GM21737 (cell line): ENCODE measurements around the gene MANF.

Experiments
- ATAC-seq: cut with Tn5 transposase; IDR thresholded peaks from one replicate; pipeline ENCODE4 v1.9.1; 2021; ENCODE audit warnings: mild to moderate bottlenecking, moderate library complexity; ENCODE audit not compliant: unreplicated experiment

MANF gene

DNA sequence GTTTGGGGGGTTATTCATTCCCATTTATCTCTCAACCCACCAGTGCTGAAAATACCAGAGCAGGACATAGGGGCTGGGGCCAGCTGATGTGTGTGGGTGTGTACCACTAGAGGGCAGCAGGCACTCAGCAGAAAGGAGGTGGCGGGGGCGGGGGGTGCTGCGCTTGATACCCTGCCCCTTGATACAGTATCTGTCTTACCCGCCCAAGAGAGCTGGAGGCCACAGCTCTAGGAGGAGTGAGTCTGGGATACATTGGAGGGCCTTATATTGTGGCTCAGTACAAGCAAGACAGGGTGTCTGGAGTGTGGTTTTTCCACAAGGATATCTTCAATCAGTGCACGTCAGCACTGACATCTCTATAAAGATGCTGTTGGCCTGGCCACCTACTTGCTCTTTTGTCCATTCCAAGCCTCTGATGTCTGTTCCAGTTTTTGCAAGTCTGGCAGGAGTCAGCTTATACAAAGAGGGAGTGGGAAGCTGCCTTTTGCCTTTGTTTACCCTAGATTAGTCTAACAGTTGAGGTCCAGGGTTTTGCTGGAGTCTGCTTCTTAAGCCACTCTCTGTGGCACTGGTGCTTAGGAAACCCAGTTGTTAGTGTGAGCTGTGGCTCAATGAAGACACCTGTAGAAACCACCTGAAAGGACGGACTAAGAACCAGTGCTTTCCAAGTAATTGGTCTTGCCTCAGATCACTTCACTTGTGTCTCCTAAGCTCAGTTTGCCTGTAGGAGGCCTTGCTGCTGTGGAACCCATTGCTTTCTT is 4.5 kb downstream of the MANF start:
- no peak for ATAC-seq

DNA sequence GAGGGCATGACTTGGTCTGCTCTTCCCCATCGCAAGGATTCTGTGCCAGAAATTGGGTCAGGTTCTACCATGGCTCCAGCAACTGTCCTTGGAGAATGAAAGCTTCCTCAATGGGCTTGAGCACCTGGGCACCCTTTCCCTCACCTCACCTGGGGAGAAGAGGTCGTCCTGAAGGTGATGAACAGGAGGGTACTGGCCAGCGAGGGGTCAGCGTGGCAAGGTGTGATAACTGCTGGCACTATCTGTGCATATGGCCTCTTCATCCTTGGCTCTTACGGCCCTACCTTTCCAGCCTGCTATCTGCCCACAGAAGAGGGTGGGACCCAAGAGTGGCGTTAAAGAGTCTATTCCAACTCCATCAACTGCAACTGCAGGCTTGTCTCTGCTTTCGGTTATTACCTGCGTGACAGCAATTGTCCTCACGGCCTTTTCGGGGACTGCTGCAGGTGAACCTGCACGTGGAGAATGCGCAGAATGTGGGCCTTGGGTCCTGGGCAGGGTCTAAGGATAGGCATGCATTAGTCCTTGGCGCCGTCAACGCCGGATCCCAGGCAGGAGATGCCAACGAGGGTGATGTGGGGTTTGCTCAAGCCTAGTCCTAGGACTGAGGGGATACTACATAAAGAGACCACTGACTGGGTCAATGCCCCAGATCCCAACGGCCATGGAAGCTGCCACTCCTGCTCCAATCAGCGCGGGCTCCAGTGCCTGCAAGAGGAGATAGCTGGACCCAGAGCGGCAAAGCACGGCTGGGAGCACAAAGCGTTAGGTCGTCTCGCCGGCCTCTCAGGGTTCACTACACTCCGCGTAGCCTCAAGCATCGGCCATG is 5.4 kb downstream of the MANF start:
- ATAC-seq: no peak

DNA sequence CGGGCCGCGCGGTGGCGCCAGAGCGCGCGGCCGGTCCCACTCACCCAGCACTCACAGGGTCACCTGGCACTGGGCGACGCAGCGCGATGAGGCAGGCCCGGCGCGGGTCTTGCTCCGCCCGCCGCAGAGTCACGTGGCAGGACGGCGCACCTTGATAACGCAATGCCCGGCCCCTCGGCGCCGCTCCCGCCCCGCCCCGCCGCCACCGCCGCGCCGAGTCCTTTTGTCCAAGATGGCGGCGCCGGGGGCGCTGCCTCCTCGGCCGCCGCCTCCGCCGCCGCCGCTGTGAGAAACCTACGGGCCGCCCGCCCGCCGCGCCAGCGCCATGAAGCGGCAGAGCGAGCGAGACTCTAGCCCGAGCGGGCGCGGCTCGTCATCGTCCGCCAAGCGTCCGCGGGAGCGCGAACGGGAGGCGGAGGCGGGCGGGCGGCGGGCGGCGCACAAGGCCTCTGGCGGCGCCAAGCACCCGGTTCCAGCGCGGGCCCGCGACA is 6.0 kb downstream of the MANF start, which contains the start of gene RBM15B:
TSS of gene RBM15B (plus strand) at position 211 of the 491 bp plus-strand sequence. CDS start at position 326, 115 bp downstream.
- peak; percentile 86 for ATAC-seq

DNA sequence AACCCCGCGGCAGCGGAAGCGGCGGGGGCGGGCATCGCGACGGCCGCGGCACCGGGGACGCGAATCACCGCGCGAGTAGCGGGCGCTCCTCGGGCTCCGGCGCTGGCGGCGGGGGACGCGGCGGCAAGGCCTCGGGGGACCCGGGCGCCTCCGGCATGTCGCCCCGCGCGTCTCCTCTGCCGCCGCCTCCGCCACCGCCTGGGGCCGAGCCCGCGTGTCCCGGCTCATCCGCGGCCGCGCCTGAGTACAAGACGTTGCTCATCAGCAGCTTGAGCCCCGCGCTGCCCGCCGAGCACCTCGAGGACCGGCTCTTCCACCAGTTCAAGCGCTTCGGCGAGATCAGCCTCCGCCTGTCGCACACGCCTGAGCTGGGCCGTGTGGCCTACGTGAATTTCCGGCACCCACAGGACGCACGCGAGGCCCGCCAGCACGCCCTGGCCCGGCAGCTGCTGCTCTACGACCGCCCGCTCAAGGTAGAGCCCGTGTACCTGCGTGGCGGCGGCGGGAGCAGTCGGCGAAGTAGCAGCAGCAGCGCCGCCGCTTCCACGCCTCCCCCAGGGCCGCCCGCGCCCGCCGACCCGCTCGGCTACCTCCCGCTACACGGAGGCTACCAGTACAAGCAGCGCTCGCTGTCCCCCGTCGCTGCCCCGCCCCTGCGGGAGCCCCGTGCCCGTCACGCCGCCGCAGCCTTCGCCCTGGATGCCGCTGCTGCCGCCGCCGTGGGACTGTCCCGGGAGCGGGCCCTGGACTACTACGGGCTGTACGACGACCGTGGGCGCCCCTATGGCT is 6.7 kb downstream of the MANF start:
- peak; percentile 5 for ATAC-seq

DNA sequence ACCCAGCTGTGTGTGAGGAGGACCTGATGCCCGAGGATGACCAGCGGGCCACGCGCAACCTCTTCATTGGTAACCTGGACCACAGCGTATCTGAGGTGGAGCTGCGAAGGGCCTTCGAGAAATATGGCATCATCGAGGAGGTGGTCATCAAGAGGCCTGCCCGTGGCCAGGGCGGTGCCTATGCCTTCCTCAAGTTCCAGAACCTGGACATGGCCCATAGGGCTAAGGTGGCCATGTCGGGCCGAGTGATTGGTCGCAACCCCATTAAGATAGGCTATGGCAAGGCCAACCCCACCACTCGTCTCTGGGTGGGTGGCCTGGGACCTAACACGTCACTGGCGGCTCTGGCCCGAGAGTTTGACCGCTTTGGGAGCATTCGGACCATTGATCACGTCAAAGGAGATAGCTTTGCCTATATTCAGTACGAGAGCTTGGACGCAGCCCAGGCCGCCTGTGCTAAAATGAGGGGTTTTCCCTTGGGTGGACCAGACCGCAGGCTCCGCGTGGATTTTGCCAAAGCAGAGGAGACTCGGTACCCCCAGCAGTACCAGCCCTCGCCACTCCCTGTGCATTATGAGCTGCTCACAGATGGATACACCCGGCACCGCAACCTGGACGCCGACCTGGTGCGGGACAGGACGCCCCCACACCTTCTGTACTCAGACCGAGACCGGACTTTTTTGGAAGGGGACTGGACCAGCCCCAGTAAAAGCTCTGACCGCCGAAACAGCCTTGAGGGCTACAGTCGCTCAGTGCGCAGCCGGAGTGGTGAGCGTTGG is 7.5 kb downstream of the MANF start:
- ATAC-seq: no peak

DNA sequence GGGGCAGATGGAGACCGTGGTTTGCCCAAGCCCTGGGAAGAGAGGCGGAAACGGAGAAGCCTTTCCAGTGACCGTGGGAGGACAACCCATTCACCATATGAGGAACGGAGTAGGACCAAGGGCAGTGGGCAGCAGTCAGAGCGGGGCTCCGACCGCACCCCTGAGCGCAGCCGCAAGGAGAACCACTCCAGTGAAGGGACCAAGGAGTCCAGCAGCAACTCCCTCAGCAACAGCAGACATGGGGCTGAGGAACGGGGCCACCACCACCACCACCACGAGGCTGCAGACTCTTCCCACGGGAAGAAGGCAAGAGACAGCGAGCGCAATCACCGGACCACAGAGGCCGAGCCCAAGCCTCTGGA is 8.0 kb downstream of the MANF start:
- no peak for ATAC-seq

DNA sequence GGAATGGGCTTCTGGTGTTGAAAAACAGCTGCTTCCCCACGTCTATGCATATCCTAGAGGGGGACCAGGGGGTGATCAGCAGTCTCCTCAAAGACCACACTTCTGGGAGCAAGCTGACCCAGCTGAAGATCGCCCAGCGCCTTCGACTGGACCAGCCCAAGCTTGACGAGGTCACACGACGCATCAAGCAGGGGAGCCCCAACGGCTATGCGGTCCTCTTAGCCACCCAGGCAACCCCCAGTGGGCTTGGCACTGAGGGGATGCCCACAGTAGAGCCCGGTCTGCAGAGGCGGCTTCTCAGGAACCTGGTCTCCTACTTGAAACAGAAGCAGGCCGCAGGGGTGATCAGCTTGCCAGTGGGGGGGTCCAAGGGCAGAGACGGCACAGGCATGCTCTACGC is 8.5 kb downstream of the MANF start:
- ATAC-seq: no peak

DNA sequence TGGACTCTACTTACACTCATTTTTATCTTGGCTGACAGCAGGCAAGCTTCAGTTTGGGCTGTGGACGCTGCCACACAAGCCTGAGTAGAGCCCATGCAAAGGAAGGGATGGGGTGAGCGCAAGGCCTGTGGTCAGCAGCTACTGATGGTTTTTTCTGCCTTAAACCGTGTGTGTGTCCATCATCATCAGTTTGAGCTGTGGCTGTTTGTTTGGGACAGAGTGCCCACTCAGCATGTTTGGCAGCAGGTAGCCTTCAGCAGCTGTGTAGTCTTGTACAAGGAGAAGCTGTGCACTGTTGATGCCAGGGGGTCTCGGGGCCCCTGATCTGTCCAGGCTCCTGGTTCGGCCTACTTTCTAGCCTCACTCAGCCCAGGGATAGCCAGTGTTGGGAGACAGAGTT is 9.4 kb downstream of the MANF start:
- no peak for ATAC-seq

DNA sequence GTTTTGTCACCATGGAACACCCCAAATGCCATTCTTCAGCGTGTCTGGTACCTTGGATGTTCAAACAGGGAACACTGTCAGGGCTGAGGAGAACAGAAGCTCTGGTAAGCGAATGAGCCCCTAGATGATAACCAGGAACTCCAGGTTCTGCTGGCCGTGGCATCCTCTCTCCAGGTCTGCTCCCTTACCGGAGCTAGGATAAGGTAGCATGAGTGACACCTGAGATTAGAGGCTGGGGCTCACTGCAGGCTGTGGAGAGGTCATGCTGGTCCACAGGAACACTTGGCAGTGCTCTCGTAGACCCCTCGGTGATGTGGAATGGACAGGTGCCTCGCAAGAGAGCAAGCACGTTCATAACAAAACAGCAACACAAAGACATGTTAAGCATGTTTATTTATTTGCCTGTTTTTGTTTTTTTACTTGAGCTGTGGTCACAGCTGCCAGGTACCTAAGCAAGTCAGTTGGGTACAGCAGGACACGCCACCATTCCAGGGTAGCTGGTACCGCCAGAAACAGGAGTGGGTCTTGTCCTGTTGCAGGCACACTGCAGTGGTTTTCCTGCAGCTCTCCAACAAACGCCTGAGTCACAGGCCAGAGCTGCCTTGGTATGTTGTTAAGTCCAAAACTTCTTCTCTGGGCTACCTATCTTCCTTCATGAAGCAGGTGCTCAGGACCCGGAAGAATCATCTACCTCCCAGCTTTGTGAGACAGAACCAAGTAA is 10.6 kb downstream of the MANF start:
- ATAC-seq: no peak

DNA sequence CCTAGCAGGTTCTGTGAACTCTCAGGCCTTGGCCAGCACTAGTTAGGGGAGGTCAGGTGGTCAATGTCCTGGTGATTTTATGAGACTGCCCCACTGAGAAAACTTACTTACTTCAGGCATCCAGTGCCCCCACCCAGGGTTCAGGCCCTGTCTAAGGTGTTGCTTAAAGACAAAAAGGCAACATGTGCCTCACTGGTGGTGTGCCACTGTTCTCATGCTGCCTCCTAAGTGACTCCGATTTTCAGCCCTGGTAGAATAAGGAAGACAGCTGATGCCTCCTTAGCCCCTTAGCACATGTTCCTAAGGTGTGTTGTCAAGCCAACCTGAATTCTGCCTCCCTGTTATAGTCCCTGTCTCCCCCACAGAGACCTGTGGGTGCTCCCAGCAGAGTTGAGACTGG is 11.3 kb downstream of the MANF start:
- ATAC-seq: no peak

DNA sequence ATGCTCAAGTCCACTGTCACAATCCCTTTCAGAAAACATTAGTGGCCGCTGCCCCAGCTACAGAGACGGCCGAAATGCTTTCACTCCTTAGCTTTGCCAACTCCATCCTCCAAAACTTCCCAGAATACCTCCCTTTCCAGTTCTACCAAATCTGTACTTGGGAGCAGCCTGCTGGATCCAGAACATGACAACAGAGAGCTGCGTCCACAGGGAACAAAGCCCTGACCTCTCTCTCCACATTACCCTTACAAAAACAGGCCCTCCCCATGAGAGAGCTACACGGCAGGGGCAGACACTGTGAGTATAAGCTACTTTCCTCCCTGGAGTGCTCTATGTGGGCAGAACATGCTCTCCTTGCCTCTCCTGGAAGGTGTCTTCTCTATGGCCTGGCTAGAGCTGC is 12.3 kb downstream of the MANF start:
- ATAC-seq: no peak

DNA sequence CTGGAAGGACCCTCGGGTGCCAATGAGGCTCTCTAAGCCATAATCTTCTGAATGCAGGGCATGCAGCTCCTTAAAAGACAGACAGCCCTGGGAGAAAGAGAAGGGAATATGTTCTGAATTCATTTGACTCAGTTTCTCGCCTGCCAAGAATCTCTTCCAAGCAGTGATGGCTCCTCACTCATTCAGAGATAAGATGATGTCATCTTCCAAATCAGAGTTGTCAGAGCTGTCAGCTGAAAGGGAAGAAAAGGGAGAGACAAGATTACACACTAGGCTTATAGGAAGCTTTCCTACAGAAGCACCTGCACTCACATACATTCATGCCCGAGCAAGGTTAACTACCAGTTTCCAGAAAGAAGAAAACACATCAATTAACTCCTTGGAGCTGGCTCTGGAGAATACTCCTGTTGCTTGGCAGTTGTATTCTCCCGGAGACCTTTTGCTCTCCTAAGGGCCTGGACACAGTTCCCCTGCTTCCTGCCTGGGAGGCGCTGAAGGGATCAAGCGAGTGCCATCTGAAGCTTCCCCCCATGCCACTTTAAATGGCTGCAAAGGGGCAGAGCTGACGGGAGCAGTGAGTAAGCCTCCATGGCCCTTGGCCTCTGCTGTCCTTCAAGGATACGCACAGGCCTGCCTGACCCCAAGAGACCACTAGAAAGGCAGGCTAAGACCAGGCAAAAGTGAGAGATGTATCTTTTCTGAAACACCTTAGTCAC is 13.7 kb downstream of the MANF start:
- no peak for ATAC-seq

DNA sequence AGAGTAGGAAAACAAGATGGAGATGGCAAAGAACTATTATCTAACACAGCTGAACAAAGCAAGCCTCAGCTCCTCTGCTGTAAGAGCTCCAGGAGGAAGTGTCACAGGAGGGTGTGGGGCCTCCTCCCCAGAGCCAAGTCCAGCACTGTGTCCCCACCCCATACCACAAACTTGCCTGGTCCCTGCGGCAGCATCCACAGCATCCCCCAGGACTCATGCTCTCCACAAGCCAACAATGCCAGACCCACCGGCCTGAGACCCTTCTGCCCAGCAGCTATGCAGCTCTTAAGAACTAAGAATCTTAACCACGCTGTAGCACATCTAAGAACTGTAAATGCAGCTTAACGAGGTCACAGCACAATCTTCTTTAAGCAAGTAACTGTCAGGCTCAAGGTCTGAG is 15.1 kb downstream of the MANF start:
- ATAC-seq: no peak

DNA sequence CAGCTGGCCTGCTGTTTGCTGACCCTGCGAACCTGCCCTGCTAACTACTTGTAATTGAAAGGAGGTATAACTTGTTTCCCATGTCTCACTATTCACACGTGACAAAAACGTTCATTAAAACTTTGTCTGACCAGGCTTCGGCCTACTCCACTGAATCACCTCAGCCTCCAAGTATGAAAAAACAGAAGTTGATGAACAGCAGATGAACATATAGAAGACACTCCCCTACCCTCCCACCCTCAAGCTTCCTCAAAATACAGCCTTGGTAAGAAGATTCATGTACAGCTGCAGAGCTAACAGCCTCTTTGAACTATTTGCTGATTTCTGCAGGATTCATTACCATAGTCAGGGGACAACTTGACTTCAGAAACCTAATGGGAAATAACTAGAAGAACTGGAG is 16.6 kb downstream of the MANF start:
- ATAC-seq: no peak

DNA sequence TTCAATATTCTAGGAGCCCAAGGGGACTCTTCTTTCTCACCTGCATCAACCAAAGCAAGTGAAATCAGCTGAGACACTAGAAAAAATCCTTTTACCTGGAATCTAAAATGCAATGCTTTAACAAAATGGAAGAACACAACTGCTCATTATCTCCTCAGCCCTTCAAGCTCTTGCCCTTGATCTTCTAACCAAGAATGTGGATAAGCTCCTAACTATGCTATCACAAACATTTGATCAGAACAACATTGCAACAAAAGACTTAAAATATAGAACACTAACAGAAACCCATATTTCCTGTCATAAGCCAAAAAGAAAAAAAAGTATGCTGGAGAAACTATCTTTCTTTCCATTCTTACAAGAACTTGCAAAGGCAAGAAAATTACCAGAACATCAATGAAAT is 18.6 kb downstream of the MANF start:
- ATAC-seq: no peak

DNA sequence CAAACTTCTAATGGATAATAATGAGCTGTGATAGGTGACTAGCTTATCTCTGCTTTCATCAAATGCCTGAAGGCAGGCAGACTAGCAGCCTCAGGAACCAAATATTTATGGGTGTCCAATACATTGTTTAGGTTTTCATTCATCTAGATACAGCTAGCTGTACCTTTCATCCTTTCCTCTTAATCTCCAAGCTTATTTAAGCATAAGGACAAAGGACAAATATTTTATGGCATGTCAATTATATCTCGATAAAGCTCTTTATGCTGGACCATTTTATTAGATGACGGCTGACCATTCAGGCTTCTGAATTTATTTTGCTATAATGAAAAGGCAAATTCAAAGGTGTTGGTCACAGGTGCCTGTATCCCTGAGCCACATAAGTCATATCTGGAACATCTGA is 22.9 kb downstream of the MANF start:
- no peak for ATAC-seq

DNA sequence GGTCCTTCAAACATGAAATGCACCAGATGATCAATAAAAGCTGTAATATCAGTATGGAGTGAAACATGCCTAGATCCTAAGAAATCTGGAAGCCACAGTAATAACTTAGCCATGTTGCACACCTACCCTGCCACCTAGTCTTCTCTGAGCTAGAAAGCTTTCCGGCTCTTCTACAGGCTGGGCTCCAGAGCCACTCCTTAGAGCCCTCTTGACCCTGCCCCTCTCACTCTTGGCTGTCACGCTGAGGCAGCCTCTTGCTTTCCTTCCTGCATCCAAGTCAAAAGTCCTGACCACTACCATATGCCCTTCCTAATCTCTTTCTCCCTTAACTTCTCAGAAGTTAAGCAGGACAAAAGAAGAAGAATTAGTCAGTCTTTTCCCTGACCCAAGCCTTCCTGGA is 23.7 kb downstream of the MANF start:
- ATAC-seq: no peak

DNA sequence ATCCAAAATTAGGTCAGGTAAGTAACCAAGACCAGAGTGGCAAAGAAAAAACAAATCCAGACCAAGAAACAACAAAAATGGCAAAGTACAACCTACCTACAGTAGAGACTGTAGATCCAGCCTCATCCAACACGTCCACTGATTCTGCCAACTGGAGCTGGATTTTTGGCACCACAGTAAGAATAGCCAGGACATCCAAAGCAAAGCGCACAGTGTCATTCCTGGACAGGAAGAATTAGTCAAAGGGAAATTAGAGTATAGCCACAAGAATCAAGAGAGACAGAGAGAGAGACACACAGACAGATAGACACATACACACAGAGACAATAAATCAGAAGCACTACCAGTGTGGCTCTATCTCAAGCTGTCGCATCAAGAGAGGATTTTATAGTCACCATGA is 37.1 kb downstream of the MANF start:
- no peak for ATAC-seq

DNA sequence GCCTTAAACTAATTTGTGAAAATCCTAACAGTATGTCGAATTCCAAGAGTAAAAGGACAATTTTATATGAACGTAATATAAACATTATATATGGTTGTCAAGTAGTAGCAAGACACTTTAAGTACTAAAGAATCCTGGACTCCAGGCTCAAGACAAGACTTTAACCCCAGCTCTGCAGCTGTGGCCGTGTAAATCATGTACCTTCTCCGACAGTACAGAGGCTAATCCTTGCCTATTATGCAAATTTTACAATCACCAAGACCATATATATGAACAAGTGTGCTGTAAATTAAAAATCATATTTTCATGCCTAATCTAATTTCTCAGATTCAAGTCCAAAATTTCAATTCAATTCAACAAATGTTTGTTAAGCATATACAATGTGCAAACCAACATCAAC is 41.8 kb downstream of the MANF start:
- no peak for ATAC-seq
